PC-9 (cell line): ENCODE measurements around the gene SRC. TPM values are rescaled to one million over a fixed set of nuclear protein-coding genes. Genes with fewer than 3 reads are reported as not detected.

ENCODE experiments used
- BruUV-seq: library from RNA; stranded (reverse); fragments of 400-500 nt; replicated peaks from 2 replicates; lab custom pipeline; 2021; lab: Mats Ljungman, UMichigan
- CTCF ChIA-PET: fragments of 300-600 bp; sonication (Branson Sonifier 250); formaldehyde crosslinking; loops from one replicate; lab custom pipeline; 2022; ENCODE audit warnings: antibody characterized with exemption; lab: Charles Lee
- POLR2A ChIA-PET: fragments of 300-600 bp; sonication (Branson Sonifier 250); formaldehyde crosslinking; loops from one replicate; lab custom pipeline; 2022; ENCODE audit warnings: antibody characterized with exemption; ENCODE audit not compliant: unreplicated experiment; lab: Charles Lee
- DNase-seq, 2 experiments: peaks; one replicate each; pipeline versions ENCODE4 v3.0.0 to v3.0.0-alpha.2; 2015 to 2022; ENCODE audit warnings: mixed read lengths in 1 of 2
- H2AFZ ChIP-seq: fragments of 200-600 bp; sonication (generic); 2 replicates; pipeline ENCODE4 v1.8.1; 2017; ENCODE audit warnings: antibody characterized with exemption
- H3F3A ChIP-seq: fragments of 200-600 bp; sonication (generic); 2 replicates; pipeline ENCODE4 v1.8.1; 2017; ENCODE audit warnings: antibody characterized with exemption, mild to moderate bottlenecking, low read depth; ENCODE audit not compliant: insufficient read depth
- H3K27ac ChIP-seq: fragments of 200-600 bp; sonication (generic); 2 replicates; pipeline ENCODE4 v1.6.1; 2016; ENCODE audit warnings: mixed run types
- H3K27me3 ChIP-seq: fragments of 200-600 bp; sonication (generic); 2 replicates; pipeline ENCODE4 v1.6.1; 2016; ENCODE audit warnings: low read depth, mixed run types; ENCODE audit not compliant: insufficient read depth
- H3K36me3 ChIP-seq: fragments of 200-600 bp; sonication (generic); 2 replicates; pipeline ENCODE4 v1.6.1; 2016; ENCODE audit warnings: low read depth, mixed run types
- H3K4me1 ChIP-seq: fragments of 200-600 bp; sonication (generic); replicated peaks from 2 replicates; pipeline ENCODE4 v1.6.1; 2016; ENCODE audit warnings: mixed run types; ENCODE audit not compliant: insufficient read depth
- H3K4me2 ChIP-seq: fragments of 200-600 bp; sonication (generic); 2 replicates; pipeline ENCODE4 v1.6.1; 2017; ENCODE audit warnings: mixed run types
- H3K4me3 ChIP-seq: fragments of 200-600 bp; sonication (generic); 2 replicates; pipeline ENCODE4 v1.6.1; 2016; ENCODE audit warnings: mixed run types
- H3K79me2 ChIP-seq: fragments of 200-600 bp; sonication (generic); 2 replicates; pipeline ENCODE4 v1.6.1; 2017; ENCODE audit warnings: low read depth, mixed run types
- H3K9me2 ChIP-seq: fragments of 200-600 bp; sonication (generic); 2 replicates; pipeline ENCODE4 v1.8.1; 2017; ENCODE audit warnings: mild to moderate bottlenecking; ENCODE audit not compliant: insufficient read depth
- H3K9me3 ChIP-seq: fragments of 200-600 bp; sonication (generic); 2 replicates; pipeline ENCODE4 v1.8.1; 2016; ENCODE audit warnings: low read depth; ENCODE audit not compliant: insufficient read depth
- H4K20me1 ChIP-seq: fragments of 200-600 bp; sonication (generic); 2 replicates; pipeline ENCODE4 v1.8.1; 2017; ENCODE audit not compliant: insufficient read depth
- CTCF ChIP-seq: fragments of 200-600 bp; sonication (generic); conservative IDR thresholded peaks from 2 replicates; pipeline ENCODE4 v1.6.1; 2017; ENCODE audit warnings: mixed run types, antibody characterized with exemption, mild to moderate bottlenecking, moderate library complexity
- EZH2 ChIP-seq: fragments of 200-600 bp; sonication (generic); IDR thresholded peaks from 2 replicates; pipeline ENCODE4 v1.8.0; 2017; ENCODE audit warnings: antibody characterized with exemption, low read depth
- intact Hi-C: fragments of 100-400 bp; cut with micrococcal nuclease; formaldehyde crosslinking; loops from one replicate; pipeline ENCODE4 v1.10.0; 2022; ENCODE audit not compliant: unreplicated experiment
- total RNA-seq: library from RNA; stranded (reverse); gene quantifications from 2 replicates; pipeline ENCODE4 v1.2.3, GENCODE V29; 2021

SRC gene
- total RNA-seq, 1 experiment from 2014 or later, result 58.4 TPM

DNA sequence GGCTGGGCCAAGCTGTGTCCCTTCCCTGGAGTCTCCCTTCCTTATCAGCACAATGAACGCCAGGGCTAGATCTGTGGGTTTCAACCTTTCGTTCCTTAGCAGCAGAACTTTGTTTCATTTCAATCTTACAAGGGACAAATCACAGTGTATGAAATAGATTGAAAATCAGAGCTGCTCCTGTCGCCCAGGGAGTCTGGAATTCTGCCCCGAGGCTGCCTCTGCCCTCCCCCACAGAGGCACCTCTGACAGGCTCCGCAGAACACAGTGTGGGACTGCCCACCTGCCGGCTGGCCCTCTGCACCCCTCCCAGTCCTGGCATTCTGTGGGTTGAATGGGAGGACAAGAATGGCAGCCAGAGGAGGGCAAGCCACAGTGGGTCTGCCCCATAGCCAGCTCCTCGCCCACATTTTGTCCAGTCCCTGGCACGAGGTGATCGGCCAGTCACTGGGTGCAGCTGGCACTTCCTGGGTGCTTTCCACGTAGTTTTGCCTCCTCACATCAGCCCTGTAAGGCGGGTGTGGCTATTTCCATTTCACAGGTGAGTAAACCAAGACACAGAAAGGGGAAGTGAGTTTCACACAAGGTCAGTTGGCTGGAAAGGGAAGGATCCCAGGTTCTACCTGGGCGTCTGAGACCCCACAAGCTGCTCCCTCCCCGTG lies 30.4 kb upstream of the SRC start:
- intact Hi-C loops, result no loop called here
- no TSS peak for BruUV-seq
- H3K4me1 ChIP-seq, result no peaks in the 10 kb centered on the region
- H3K27me3 ChIP-seq, result no peaks in the 10 kb centered on the region
- no peak overlapping the region for H3K27ac ChIP-seq
- TF ChIP-seq EZH2 (no peak), CTCF (no peak)
- H4K20me1 ChIP-seq, result no peaks in the 10 kb centered on the region; the same call in 1 of the 2 replicates
- CTCF ChIA-PET, result no interaction called here
- no peak overlapping the region for H3K4me2 ChIP-seq
- POLR2A ChIA-PET, result no interaction called here
- no peaks in the 10 kb centered on the region for H3K9me2 ChIP-seq
- H3K36me3 ChIP-seq, result 0 out of 2 replicates have a peak, but pooled peaks cover 6% of the 10 kb centered on the region
- H3K9me3 ChIP-seq, result no peaks in the 10 kb centered on the region
- no peak overlapping the region for H2AFZ ChIP-seq
- no peaks in the 10 kb centered on the region for H3K79me2 ChIP-seq
- H3K4me3 ChIP-seq, result no peak overlapping the region
- no peaks in the 10 kb centered on the region; the same call in 1 of the 2 replicates for H3F3A ChIP-seq
- no peak for DNase-seq

- DNase-seq, result no peak
- H4K20me1 ChIP-seq, result no peaks in the 10 kb centered on the region; the same call in 1 of the 2 replicates
- H2AFZ ChIP-seq, result no peak overlapping the region
- no peaks in the 10 kb centered on the region for H3K4me1 ChIP-seq
- intact Hi-C loops, result no loop called here
- H3K4me2 ChIP-seq, result no peak overlapping the region
- no peaks in the 10 kb centered on the region for H3K79me2 ChIP-seq
- no peaks in the 10 kb centered on the region for H3K9me2 ChIP-seq
- no peak for TF ChIP-seq CTCF
- no peak for TF ChIP-seq EZH2
- no peak overlapping the region for H3K4me3 ChIP-seq
- no peaks in the 10 kb centered on the region for H3K9me3 ChIP-seq
- H3K36me3 ChIP-seq, result 0 out of 2 replicates have a peak, but pooled peaks cover 6% of the 10 kb centered on the region
- H3F3A ChIP-seq, result no peaks in the 10 kb centered on the region; the same call in 1 of the 2 replicates
- H3K27ac ChIP-seq, result no peak overlapping the region
- POLR2A ChIA-PET, result no interaction called here
- CTCF ChIA-PET, result no interaction called here
- no TSS peak for BruUV-seq
- no peaks in the 10 kb centered on the region for H3K27me3 ChIP-seq
Observed at GRCh38 chr20:37316116-37316774, 29.7 kb upstream of the SRC start.

GRCh38 chr20:37316775-37317170 lies 29.2 kb upstream of the SRC start:
- Histone ChIP-seq H3K9me2 (no peaks in the 10 kb centered on the region), H4K20me1 (no peaks in the 10 kb centered on the region; the same call in 1 of the 2 replicates), H3K9me3 (no peaks in the 10 kb centered on the region), H3K36me3 (0 out of 2 replicates have a peak, but pooled peaks cover 6% of the 10 kb centered on the region), H3K4me1 (no peaks in the 10 kb centered on the region), H3K27me3 (no peaks in the 10 kb centered on the region), H3K27ac (no peak overlapping the region), H3K4me3 (no peak overlapping the region), H3K4me2 (no peak overlapping the region), H3F3A (no peaks in the 10 kb centered on the region; the same call in 1 of the 2 replicates), H2AFZ (no peak overlapping the region), H3K79me2 (no peaks in the 10 kb centered on the region)
- CTCF ChIA-PET, result no interaction called here
- no peak for DNase-seq
- POLR2A ChIA-PET, result no interaction called here
- intact Hi-C loops, result no loop called here
- no peak for TF ChIP-seq CTCF
- TSS peak; percentile 43 for BruUV-seq
